Inflammatory macrophage treated with lipopolysaccharide for 1 hour (primary cell): ENCODE results near the gene SNAI1.

Experiments
- DNase-seq, 2 donors: peaks; one replicate each; pipeline ENCODE4 v3.0.0-alpha.2; 2020 to 2022

The SNAI1 gene

DNA sequence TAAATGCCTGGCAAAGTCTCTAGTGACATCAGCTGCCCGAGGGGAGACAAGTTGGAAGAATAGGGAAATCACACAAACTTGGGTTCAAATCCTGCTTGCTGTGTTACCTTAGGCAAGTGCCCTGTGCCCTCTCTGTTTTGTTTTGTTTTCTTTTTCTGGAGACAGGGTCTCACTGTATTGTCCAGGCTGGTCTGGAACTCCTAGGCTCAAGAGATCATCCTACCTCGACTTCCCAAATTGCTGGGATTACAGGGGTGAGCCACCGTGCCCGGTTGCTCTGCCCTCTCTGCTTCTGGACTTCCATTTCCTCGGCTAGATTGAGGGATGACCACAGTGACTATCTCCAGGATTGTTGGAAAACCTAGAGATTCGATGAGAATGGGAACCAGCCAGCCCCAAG, 55.4 kb downstream of the SNAI1 start:
- no peak for DNase-seq
